Neural cell (in vitro differentiated cells): ENCODE results near the gene PPP2R2D.

Source experiments
- EP300 ChIP-seq: fragments of 450-650 bp; conservative IDR thresholded peaks from 2 replicates; pipeline ENCODE4 v1.6.1; 2014; ENCODE audit warnings: antibody characterized with exemption, mild to moderate bottlenecking, moderate library complexity; ENCODE audit not compliant: poor library complexity, severe bottlenecking
- EZH2 ChIP-seq: fragments of 200-600, 300-800 bp; shearing (Covaris generic), sonication (generic); IDR thresholded peaks from 2 replicates; pipeline ENCODE4 v1.6.1; 2014; ENCODE audit warnings: antibody characterized with exemption, low read length, borderline replicate concordance, mild to moderate bottlenecking; ENCODE audit not compliant: insufficient read depth, poor library complexity, severe bottlenecking
- MXI1 ChIP-seq: fragments of 450-650 bp; conservative IDR thresholded peaks from 2 replicates; pipeline ENCODE4 v1.6.1; 2014; ENCODE audit warnings: antibody characterized with exemption, mild to moderate bottlenecking; ENCODE audit not compliant: poor library complexity, severe bottlenecking
- POLR2AphosphoS5 ChIP-seq: IDR thresholded peaks from 2 replicates; pipeline ENCODE4 v1.6.1; 2012
- RAD21 ChIP-seq: fragments of 450-650 bp; conservative IDR thresholded peaks from 2 replicates; pipeline ENCODE4 v1.6.1; 2014; ENCODE audit warnings: antibody characterized with exemption, mild to moderate bottlenecking, moderate library complexity
- SMC3 ChIP-seq: fragments of 450-650 bp; conservative IDR thresholded peaks from 2 replicates; pipeline ENCODE4 v1.6.1; 2014; ENCODE audit warnings: antibody characterized with exemption, mild to moderate bottlenecking, moderate library complexity; ENCODE audit not compliant: poor library complexity
- TAF1 ChIP-seq: IDR thresholded peaks from 2 replicates; pipeline ENCODE4 v1.6.1; 2012; ENCODE audit warnings: low read depth
- TF ChIP-seq, protein P1 (sequence below): fragments of 450-650 bp; IDR thresholded peaks from 2 replicates; pipeline ENCODE4 v1.5.1; 2014; ENCODE audit warnings: antibody characterized with exemption, mild to moderate bottlenecking, moderate library complexity; ENCODE audit not compliant: poor library complexity, severe bottlenecking
- TF ChIP-seq, protein P2 (sequence below): IDR thresholded peaks from 2 replicates; pipeline ENCODE4 v1.6.1; 2012; ENCODE audit warnings: borderline replicate concordance

DNA sequence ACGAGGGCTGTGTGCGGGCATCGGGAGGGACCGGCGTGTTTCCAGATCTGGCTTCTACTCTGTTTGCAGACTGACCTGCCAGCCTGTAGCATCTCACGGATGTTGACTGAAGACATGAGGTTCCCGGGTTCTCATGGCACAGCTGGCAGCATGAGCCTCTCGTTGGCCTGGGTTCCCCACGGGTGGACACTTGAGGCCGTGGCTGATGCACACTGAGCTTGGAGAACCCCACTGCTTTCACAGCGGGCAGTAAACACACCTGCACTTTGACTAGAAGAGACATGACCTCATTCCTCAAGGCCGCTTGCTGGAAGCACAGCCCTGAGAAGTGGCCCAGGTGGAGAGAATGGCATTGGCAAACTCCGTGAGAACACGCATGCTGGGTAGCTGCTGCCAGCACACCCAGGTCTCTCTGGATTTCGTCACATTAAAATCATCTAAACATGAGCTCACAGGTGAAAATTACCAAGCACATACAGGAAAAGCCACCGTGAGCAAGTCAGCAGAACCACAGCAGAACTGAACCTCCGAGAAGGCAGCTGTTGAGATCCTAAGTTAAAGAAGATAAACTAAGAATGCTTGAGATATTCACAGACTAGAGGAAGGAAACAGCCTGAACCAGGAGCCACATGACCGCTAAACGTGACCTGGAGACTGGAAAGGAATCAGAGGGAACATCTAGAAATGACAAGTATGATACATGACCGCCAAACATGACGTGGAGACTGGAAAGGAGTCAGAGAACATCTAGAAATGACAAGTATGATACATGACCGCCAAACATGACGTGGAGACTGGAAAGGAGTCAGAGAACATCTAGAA lies 48.4 kb downstream of the PPP2R2D start:
- TF ChIP-seq, protein P1, sequence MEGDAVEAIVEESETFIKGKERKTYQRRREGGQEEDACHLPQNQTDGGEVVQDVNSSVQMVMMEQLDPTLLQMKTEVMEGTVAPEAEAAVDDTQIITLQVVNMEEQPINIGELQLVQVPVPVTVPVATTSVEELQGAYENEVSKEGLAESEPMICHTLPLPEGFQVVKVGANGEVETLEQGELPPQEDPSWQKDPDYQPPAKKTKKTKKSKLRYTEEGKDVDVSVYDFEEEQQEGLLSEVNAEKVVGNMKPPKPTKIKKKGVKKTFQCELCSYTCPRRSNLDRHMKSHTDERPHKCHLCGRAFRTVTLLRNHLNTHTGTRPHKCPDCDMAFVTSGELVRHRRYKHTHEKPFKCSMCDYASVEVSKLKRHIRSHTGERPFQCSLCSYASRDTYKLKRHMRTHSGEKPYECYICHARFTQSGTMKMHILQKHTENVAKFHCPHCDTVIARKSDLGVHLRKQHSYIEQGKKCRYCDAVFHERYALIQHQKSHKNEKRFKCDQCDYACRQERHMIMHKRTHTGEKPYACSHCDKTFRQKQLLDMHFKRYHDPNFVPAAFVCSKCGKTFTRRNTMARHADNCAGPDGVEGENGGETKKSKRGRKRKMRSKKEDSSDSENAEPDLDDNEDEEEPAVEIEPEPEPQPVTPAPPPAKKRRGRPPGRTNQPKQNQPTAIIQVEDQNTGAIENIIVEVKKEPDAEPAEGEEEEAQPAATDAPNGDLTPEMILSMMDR, result no peak
- TF ChIP-seq EP300 (no peak), RAD21 (no peak), TAF1 (no peak), POLR2AphosphoS5 (no peak), SMC3 (no peak), EZH2 (no peak), MXI1 (no peak)
- TF ChIP-seq, protein P2, sequence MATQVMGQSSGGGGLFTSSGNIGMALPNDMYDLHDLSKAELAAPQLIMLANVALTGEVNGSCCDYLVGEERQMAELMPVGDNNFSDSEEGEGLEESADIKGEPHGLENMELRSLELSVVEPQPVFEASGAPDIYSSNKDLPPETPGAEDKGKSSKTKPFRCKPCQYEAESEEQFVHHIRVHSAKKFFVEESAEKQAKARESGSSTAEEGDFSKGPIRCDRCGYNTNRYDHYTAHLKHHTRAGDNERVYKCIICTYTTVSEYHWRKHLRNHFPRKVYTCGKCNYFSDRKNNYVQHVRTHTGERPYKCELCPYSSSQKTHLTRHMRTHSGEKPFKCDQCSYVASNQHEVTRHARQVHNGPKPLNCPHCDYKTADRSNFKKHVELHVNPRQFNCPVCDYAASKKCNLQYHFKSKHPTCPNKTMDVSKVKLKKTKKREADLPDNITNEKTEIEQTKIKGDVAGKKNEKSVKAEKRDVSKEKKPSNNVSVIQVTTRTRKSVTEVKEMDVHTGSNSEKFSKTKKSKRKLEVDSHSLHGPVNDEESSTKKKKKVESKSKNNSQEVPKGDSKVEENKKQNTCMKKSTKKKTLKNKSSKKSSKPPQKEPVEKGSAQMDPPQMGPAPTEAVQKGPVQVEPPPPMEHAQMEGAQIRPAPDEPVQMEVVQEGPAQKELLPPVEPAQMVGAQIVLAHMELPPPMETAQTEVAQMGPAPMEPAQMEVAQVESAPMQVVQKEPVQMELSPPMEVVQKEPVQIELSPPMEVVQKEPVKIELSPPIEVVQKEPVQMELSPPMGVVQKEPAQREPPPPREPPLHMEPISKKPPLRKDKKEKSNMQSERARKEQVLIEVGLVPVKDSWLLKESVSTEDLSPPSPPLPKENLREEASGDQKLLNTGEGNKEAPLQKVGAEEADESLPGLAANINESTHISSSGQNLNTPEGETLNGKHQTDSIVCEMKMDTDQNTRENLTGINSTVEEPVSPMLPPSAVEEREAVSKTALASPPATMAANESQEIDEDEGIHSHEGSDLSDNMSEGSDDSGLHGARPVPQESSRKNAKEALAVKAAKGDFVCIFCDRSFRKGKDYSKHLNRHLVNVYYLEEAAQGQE, result no peak
